GM21390 (cell line): ENCODE results near the gene MRPL10.

Experiments
- ATAC-seq: cut with Tn5 transposase; IDR thresholded peaks from one replicate; pipeline ENCODE4 v1.9.1; 2021; ENCODE audit not compliant: unreplicated experiment

MRPL10 gene

DNA sequence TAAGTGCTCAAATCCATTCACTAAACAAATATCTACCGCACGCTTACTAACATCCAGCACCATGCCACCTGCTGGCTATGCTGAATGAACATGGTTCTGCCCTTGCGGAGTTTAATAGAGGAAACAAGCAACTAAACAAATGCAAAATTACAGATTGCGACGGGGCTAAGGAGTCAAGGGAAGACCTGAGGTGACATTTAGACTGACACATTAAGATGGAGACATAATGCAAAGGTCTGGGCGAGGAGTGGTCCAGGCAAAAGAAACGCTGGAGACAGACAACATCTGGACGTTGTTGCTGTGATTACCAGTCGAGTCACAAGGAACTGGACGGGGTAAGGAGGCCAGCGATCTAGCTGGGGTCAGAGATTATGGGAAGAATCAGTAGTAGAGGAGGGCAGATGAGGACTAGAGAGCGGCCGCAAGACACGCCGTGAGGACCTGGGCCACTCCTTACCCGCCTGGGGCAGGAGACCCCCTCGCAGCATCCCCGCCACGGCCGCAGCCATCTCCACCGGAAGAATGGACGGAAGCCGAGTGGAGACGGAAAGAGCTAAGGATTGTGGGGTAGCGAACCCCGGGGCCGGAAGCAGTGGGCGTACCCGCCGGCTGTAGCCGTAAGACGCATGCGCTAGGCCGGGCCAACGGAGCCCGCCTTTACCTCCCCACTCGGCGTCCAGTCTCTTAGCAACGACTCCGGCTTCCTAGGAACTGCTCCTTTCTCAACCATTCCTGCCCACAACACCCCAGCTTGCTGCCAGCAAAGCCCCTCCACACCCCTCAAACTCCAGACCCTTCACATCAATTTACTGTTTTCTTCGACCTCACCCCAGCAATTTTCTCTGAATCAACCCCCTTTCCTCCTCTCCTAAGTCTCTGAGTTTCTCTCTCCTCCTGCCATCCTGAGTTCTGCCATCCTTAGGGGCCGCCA, at the start of gene MRPL10, which contains the start of gene LRRC46:
Gene MRPL10 (minus strand): TSS at position 539 of the 931 bp plus-strand sequence. CDS start 30 bp downstream, at position 509.
Gene LRRC46 (plus strand): TSS at position 668 of the 931 bp plus-strand sequence. CDS start 320 bp downstream, outside the sequence.
- ATAC-seq = peak; percentile 83

DNA sequence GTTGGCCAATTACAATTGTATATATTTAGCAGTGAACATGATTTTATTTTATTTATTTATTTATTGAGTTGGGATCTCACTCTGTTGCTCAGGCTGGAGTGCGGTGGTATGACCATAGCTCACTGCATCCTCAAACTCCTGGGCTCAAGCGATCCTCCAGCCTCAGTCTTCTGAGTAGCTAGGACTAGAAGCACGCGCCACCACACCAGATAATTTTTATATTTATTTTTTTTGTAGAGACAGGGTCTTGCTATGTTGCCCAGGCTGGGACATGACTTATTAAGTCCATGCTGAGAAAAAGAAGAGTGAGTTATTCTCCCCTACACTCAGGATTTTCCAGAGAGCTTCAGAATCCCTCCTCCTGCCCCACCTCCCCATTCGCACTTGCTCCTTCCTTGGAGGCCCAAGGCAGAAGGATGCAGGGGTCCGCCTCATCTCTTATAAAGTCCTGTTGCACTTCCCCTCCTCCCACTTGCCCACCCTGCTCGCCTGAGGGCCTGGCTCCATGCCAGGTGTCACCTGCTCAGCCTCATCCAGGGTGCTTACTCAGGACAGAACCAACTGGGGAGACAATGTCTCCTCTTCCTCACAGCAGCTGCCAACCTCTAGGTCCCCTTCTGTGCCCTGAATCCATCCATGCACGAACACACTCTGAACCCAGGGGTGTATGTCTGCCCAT, 48.6 kb upstream of the MRPL10 start:
- no peak for ATAC-seq

DNA sequence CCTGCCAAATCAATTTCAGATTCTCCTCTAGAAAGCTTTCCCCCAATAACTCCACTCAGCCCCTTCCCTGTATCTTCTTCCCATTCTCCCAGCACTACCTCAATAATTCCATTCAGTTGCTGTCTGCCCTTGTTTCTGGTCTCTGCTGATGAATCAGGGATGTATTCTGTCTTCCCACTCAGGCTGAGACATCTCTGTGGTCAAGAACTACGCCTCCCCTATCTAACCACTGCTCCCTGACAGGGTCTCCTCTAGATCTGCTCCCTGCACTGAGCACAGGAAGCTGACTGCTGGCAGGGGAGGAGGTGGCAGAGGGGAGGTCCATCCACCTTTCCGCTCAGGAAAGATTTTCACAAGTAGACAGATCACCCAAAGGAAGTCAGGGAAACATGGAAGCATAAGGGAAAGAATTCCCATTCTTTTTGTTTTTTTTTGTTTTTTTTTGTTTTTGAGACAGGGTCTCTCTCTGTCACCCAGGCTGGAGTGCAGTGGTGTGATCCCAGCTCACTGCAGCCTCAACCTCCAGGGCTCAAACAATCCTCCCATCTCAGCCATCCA, 47.8 kb upstream of the MRPL10 start:
- ATAC-seq = no peak

DNA sequence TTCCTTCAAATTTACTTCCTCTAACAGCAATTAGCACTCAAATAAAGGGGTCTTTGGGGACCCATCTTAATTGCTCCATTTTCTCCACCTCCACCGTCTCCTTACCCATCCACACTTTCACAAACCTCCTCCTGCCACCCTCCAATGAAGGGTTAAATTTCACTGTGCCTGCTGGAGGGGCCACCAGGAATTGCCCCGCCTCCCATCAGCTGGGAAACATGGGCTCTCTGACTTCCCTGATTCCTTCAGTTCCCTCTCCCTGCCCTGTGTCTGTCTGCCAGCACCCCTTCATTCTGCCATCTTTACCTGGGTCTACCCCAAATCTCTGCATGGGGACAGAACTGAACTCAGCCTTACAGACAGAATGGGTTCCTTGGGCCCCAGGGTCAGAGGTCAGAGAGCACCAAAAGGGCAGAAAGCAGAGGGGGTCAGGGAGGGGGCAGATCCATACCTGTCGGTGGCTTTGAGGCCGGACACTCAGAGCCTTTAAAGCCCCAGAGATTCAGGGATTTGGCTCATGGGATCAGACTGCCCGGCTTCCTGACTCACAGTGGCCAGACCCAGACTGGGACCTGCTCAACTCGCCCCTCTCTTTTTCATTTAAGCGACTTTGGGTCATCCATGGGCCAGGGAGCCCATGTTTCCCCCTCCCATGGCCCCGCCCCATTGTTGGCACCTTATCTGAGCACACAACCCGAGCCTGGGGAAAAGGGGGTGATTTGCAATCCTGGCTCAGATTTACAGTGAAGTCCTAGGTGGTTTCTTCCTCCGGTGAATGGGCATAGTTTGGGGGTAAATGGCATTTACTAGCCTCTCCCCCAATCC, 47.1 kb upstream of the MRPL10 start:
- no peak for ATAC-seq

DNA sequence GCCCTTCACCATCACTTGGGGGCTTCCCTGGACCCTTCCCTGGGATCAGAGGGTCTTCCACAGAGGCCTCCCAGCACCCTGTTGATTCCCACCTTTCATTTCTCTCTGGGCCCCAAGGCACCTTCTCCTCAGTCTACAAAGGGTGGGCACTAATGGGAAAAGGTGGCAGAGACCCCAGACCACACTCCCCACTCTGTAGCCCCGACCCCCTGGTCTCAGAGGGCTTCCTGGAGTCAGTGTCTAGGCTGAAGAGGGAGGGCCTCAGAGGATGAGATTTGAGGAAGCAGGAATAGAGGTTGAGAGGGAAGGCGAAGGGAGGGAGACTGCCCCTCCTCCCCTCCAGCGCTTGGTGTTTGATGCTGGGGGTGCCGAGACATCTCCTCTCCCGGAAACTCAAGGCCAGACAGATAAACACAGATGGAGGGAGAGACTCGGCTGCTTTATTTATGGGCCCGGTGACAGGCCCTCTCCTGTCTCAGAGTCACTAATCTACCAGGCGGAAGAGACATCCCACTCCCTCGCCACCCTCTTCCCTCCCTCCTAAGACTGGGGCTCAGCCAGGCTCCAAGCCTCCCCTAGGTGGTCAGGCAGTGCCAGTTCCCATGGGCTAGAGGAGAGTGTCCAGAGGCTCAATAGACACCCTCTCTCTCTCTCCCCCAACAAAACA, 46.2 kb upstream of the MRPL10 start:
- no peak for ATAC-seq

DNA sequence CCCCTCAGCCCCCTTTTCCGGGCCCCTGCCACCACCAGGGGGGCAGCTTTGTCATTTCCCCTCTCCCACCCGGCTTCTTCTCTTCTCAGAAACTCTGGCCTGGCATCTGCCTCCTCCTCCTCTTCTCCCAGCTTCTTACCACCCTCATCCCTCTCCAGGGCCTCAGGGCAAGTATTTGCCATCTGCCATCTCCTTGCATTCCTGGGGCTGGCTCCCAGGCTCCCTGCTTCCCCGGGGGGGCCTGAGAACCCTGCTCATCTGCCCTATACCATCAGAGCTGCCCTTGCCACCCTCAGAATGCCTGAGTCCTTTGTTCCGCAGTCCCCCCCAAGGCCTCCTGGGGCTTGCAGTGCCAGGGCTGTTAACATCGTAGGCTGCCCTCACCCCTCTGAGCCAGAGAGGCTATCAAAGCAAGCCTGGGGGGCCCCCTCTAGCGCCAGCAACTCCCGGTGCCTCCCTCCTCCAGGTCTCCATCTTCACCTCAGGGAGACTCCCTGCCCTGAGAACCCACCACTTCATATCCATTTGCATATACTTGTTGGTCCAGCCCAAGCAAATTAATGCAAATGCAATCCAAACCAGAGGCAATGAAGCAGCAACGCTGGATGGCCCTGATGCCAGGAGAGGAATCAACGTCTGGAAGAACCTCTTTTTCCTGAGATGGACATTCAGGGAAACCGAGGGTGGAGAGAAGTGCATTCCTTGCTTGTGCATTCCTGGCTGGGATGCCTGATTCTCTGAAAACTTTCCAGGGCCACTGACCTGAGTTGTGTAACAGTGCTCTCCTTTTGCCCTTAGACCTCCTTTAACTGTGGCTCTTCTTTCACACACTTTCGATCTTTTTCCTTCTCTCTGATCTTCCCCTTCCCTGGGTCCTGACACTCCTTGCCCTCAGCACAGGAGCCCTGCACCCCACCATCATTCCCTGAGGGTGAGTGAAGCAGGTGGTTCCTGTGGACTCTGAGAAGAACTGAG, 44.0 kb upstream of the MRPL10 start:
- ATAC-seq = no peak

DNA sequence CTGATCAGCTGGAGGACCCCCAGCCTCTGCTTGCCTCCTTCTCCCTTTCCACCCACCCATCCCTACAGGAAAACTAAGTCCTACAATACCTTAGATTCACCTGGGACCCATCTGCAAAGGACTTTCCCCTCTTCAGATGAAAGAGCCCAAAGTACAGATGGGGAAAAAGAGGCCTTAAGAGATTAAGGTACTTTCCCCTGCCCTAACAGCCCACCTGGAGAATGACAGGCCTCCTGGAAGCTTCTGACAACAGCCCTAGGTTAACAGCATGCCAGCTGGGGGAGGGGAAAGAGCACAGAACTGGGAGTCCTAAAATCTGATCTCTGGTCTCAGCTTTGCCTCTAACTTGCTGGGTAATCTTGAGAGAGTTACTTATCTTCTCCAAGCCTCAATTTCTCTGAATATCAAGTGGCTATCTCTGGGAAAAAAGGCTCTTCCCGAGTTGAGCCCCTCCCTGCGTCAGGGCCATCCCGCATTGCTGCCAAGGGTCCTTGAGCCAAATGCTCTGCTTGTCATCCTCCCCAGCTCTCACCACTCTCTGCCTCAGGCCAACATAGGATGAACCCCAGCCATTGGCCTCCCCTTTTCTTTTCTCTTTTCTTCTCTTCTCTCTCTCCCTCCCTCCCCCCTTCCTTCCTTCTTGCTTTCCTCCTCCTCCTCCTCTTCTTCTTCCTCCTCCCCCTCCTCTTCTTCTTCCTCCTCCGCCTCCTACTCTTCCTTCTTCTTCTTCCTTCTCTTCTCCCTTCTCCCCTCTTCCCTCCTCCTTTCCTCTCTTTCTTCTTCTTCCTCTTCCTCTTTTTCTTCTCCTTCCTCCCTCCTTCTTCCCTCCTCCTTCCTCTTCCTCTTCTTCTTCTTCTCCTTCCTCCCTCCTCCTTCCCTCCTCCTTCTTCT, 42.1 kb upstream of the MRPL10 start:
- no peak for ATAC-seq

DNA sequence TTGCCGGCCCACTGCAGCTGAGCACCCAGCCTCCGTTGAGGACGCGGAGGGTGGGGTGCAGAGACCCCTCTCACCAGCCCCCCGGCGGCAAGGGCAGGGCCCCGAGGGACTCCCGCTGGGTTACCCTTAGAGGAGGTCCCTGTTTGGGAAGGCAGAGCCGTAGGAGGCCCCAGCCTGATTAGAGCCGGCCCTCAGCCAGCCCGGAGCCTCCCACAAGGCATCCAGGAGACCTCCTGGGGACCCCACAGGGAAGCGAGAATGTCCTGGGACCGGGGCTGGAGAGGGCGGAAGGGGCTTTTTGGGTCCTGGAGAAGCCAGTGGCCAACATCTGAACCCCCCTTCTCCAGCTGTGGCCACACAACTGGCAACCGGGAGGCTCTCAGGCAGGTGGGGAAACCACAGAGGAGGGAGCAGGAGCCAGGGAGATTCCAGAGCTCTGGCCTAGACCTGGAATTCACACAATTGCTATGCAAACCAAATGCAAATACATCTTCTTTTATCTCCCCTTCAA, 41.4 kb upstream of the MRPL10 start:
- no peak for ATAC-seq

DNA sequence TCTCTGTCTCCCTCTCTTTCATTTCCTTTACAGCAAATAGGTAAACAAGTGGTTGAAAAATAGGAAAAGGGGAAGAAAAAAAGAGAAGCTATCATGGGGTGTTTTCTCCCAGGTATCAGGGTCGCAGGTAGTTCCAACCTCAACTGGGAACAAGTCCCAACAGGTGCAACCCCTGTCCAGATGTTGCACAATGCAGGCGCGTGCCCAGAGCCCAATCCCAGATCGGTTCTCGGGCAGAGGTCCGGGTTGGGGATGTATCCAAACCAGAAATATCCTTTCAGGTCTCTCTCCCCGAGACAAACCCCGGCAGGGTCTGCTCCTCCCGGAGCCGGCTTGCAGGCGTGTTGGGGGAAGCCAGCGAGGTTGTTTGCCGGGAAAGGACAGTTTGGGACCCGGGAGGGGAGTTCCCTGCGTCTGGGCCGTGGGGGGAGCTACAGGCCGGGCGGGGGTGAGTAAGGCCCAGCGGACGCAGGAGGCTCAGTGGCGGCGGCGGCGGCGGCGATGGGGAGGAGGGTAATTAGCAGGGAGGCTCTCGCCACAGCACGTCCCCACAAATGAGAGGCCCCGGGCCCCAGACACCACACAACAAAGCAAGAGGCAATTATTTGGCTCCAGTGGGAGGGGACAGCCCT, 40.8 kb upstream of the MRPL10 start:
- ATAC-seq = no peak

DNA sequence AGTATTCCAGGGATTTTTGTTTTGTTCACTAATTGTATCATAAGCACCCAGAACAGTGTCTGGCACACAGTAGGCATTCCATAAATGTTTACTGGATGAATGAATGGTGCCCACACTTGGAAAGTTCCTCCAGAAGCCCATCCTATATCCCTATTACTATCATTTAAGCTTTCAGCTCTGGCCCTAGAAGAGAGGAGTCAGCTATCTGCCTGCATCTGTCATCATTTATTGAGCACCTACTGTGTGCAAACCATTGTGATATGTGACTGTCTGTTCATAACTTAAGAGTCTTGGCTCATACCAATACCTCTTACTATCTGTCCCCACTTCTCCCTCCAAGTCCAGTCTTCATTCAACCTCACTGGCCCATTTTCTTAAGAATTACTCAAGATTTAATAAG, 39.7 kb upstream of the MRPL10 start:
- no peak for ATAC-seq

DNA sequence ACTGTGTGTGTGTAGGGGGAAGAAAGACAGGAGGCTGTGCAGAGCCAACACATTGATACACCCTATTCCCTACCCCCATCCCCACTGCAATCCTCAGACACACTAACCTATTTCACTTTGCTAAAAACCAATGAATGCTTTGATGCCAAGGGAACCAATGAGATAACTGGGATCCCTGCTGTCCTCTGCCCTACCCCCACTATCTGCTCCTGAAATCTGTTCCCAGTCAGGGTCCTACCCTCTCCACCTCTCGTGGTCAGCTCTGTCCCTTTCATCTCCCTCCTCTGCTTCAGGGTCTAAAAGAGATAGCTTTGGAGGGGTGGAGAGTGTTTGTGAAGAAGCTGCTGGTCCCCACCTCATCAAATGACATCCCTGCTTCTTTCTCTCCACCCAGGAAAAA, 38.7 kb upstream of the MRPL10 start:
- no peak for ATAC-seq

DNA sequence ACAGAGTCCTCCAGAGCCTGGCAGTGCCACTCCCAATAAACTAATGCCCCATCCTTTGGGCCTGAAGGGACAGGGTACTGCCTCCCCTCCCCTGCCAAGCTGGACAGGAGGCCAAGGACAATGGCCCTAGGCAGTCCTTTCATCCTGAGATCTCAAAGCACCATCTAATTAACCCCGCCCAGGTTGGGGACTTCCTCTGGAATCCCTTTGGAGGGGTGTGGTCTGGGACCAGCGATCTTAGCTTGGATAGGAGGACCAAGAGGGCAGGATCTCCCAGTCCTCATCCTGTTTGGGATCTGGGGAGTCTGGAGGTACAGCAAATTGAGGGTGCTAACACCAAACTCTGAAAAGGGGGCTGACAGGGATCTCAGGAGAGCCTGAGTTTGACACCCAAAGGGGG, 37.8 kb upstream of the MRPL10 start:
- ATAC-seq = no peak

DNA sequence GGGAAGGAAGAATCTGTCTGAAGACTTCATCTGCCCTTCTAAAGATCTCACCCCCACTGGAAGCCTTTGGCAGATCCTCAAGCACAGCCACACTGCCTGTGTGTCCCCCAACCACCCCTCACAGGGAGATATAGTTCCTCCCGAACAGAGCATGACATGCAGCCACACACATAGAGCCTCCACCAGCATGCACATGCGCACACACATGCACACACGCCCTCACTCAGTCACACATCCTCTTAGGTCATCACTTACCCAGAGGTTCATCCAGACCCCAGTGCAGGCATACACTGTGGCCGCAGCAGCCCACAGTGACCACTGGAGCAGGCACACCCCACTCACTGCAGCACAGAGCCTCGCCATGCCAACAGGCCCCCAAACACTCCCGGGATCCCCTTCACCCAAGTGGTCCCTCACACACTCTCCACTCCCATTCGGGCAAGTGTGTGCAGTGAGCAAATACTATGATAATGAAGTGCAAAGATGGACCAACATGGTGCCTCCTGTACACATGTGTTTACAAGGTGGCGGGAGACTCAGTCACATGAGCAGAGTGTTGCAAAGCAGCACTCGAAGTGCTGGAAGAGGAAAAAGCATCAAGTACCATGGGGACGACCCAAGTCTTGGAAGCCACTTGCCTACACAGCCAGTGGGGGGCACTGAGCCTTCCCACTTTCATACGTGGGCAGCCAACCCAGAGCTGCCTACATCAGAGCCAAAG, 36.6 kb upstream of the MRPL10 start:
- no peak for ATAC-seq

DNA sequence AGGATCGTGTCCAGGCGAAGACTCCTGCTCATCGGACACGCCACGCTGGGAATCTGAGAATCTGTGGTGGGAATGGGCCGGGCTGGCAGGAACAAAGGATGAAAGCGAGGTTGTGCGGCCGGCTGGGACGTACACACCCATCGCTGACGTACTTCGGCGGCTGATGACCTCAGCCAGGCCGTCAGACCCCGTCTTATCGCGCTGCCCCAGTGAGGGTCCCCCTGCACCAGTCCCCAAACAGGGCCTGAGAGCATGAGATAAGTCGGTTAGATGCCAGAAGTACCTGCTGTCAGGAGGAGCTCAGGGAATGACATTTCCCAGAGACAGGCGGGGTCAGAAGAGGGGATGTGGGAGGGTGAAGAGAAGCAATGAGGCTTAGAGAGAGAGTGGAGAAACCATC, 35.6 kb upstream of the MRPL10 start:
- no peak for ATAC-seq

DNA sequence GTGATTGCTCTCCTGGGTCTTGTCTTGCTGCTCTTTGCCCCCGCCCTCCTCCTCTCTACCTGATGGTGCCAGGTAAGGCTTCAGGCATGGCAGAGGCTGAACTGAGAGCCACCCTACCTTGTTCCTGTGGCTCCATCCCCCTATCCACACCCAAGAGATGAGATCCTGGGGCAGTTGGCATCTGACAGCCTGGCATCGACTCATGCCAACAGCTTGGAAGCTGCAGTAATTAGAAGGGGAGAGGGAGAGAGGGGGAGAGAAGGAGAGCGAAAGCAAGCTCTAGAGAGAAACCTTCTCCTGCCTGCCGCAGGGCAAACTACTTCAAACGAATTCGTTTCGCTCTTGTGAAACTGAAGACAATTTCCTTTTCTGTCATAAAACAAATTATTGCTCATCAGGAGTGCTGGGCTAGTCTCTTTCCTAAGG, 33.5 kb upstream of the MRPL10 start:
- ATAC-seq = no peak

DNA sequence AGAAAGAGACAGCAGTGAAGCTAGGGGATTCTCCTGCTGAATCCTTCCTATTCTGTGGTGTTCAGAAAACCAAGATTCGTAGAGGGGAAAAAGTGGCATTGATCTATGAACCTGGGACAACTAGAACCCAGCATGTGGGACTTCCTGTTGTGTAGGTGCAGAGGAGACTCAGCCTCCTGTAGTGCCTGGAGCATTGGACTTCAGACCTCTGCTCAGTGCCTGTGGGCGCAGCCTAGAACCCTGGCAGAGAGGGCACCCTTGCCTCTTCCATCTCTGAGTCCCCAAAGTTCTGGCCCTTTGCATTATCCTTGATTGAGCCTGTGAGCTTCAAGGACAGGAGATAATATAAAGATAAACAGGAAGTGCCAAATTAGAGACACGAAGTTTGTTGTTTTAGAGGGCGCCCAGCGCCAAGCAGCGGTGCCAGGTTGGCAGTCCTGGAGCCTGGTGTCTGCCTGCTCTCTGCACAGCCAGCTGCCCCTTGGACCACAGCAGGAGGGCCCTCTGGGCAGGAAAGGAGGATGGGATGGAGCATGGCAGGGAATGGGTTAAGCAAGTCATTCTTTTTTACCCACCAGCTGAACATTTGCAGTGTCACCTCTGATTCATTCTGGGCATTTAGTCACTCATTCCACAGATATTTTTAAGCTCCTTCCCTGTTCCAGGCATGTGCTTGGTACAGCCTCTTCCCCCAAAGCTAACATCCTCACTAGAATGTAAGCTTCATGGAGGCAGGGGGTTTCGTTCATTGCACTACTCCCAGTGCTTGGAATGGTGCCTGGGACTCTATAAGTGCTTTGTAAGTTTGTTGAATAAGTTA, 31.5 kb upstream of the MRPL10 start:
- ATAC-seq = no peak
